Adrenal gland (tissue), 5 donors: ENCODE data around the gene C1QTNF5.

Experiments
- POLR2A ChIP-seq, 2 donors: fragments of 450-650 bp; IDR thresholded peaks; one replicate each; pipeline ENCODE4 v1.6.1; 2017; ENCODE audit warnings: antibody characterized with exemption in 2 of 2, mild to moderate bottlenecking in 2 of 2, moderate library complexity in 1 of 2
- TF ChIP-seq, protein P1 (sequence below), 6 experiments: fragments of 450-650 bp in 4 of 6; fragments of 200-600 bp in 2 of 6; sonication (generic) in 1 of 6; IDR thresholded peaks; 1 replicate in 5 of 6; 2 replicates in 1 of 6; pipeline versions ENCODE4 v1.5.1 to v1.8.0; 2016 to 2021; ENCODE audit warnings: antibody characterized with exemption in 6 of 6, mild to moderate bottlenecking in 2 of 6, moderate library complexity in 1 of 6
- donor health status: DM: no; HTN: no; CAD: no.

DNA sequence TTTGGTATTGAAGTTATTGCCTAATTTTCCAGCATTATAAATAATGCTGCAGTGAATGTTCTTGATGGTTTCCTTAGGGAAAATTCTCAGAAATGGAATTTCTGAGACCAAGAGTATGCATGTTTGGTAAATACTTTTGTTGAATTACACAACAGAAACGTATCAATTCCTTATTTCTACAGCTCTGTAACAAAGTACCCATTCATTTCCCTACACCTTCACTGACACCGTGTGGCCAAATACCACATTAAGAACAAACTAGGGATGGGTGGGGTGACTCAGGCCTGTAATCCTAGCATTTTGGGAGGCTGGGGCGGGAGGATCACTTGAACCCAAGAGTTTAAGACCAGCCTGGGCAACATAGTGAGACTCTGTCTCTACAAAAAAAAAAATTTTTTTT lies 45.5 kb downstream of the C1QTNF5 start:
- TF ChIP-seq, protein P1, sequence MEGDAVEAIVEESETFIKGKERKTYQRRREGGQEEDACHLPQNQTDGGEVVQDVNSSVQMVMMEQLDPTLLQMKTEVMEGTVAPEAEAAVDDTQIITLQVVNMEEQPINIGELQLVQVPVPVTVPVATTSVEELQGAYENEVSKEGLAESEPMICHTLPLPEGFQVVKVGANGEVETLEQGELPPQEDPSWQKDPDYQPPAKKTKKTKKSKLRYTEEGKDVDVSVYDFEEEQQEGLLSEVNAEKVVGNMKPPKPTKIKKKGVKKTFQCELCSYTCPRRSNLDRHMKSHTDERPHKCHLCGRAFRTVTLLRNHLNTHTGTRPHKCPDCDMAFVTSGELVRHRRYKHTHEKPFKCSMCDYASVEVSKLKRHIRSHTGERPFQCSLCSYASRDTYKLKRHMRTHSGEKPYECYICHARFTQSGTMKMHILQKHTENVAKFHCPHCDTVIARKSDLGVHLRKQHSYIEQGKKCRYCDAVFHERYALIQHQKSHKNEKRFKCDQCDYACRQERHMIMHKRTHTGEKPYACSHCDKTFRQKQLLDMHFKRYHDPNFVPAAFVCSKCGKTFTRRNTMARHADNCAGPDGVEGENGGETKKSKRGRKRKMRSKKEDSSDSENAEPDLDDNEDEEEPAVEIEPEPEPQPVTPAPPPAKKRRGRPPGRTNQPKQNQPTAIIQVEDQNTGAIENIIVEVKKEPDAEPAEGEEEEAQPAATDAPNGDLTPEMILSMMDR (IDR thresholded peaks at IDR 0.05) = no peak
- TF ChIP-seq POLR2A (IDR thresholded peaks at IDR 0.05) = no peak
